ENCODE measurements around the gene SUN2. TPM values are rescaled to one million over a fixed set of nuclear protein-coding genes. Genes with fewer than 3 reads are reported as not detected.

The SUN2 gene
- total and polyA plus RNA-seq, 2 of the 13 experiments (the other 11 are each of a cell fraction or from before 2014, with no cell fraction given): 45.6 to 56.6 TPM

DNA sequence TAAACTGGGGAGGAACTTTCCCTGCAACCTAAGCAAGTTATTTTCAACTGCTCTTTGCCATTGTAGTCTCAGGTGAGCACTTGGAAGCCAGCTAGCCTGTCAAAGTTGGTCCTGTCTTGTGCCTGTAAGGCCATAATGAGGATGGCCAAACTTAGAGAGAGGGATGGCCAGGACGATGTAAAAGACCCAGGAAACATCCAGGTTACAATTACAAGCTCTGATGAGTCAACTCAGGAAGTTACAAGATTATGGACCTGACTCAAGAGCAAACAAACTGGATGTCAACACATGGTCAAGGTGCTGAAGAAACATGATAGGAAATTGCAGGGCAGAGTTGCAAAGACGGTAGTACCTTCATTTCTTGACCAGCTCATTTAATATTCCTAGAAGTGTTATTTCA, 48.5 kb downstream of the SUN2 start (continued):
- TF ChIP-seq ZNF235 (CRISPR knock-in tag; IDR thresholded peaks at IDR 0.05; ENCODE audit: borderline replicate concordance): no peak
- TF ChIP-seq MBNL3 (CRISPR knock-in tag; conservative IDR thresholded peaks at IDR 0.05): no peak
- no peak for TF ChIP-seq ZNF570 (CRISPR knock-in tag; IDR thresholded peaks at IDR 0.05; ENCODE audit: borderline replicate concordance)
- no peak for TF ChIP-seq ZBTB46 (CRISPR knock-in tag; IDR thresholded peaks at IDR 0.05; ENCODE audit: borderline replicate concordance)
- no peak for TF ChIP-seq ZNF569 (CRISPR knock-in tag; IDR thresholded peaks at IDR 0.05; ENCODE audit: borderline replicate concordance)
- TF ChIP-seq NR2F1 (CRISPR knock-in tag; IDR thresholded peaks at IDR 0.05): no peak
- TF ChIP-seq ZNF790 (CRISPR knock-in tag; IDR thresholded peaks at IDR 0.05; ENCODE audit: borderline replicate concordance): no peak
- TF ChIP-seq, protein P1, sequence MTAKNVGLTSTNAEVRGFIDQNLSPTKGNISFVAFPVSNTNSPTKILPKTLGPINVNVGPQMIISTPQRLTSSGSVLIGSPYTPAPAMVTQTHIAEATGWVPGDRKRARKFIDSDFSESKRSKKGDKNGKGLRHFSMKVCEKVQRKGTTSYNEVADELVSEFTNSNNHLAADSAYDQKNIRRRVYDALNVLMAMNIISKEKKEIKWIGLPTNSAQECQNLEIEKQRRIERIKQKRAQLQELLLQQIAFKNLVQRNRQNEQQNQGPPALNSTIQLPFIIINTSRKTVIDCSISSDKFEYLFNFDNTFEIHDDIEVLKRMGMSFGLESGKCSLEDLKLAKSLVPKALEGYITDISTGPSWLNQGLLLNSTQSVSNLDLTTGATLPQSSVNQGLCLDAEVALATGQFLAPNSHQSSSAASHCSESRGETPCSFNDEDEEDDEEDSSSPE (CRISPR knock-in tag; IDR thresholded peaks at IDR 0.05): no peak
- TF ChIP-seq SAP130 (CRISPR knock-in tag; IDR thresholded peaks at IDR 0.05; ENCODE audit: low read depth): peak; percentile 98
- no peak for TF ChIP-seq ZNF557 (CRISPR knock-in tag; IDR thresholded peaks at IDR 0.05)
- TF ChIP-seq REXO4 (CRISPR knock-in tag; IDR thresholded peaks at IDR 0.05; ENCODE audit: borderline replicate concordance): no peak
- TF ChIP-seq HNF4A (CRISPR knock-in tag; IDR thresholded peaks at IDR 0.05): peak; percentile 59
- TF ChIP-seq, protein P2, sequence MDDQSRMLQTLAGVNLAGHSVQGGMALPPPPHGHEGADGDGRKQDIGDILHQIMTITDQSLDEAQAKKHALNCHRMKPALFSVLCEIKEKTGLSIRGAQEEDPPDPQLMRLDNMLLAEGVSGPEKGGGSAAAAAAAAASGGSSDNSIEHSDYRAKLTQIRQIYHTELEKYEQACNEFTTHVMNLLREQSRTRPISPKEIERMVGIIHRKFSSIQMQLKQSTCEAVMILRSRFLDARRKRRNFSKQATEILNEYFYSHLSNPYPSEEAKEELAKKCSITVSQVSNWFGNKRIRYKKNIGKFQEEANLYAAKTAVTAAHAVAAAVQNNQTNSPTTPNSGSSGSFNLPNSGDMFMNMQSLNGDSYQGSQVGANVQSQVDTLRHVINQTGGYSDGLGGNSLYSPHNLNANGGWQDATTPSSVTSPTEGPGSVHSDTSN (CRISPR knock-in tag; IDR thresholded peaks at IDR 0.05; ENCODE audit: borderline replicate concordance): no peak
- TF ChIP-seq ZNF383 (CRISPR knock-in tag; IDR thresholded peaks at IDR 0.05; ENCODE audit: borderline replicate concordance): no peak
- TF ChIP-seq ZBTB42 (CRISPR knock-in tag; IDR thresholded peaks at IDR 0.05): no peak
- peak; percentile 59; the same call in 1 of the 2 replicates for TF ChIP-seq SMAD3 (CRISPR knock-in tag; IDR thresholded peaks at IDR 0.05)
- no peak for TF ChIP-seq ZNF350 (CRISPR knock-in tag; IDR thresholded peaks at IDR 0.05; ENCODE audit: borderline replicate concordance, low read depth)
- TF ChIP-seq MED13 (CRISPR knock-in tag; IDR thresholded peaks at IDR 0.05): no peak
- TF ChIP-seq, protein P3, sequence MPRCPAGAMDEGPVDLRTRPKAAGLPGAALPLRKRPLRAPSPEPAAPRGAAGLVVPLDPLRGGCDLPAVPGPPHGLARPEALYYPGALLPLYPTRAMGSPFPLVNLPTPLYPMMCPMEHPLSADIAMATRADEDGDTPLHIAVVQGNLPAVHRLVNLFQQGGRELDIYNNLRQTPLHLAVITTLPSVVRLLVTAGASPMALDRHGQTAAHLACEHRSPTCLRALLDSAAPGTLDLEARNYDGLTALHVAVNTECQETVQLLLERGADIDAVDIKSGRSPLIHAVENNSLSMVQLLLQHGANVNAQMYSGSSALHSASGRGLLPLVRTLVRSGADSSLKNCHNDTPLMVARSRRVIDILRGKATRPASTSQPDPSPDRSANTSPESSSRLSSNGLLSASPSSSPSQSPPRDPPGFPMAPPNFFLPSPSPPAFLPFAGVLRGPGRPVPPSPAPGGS (CRISPR knock-in tag; IDR thresholded peaks at IDR 0.05): no peak
- no peak for TF ChIP-seq HIVEP1 (CRISPR knock-in tag; IDR thresholded peaks at IDR 0.05)
- TF ChIP-seq PAXIP1 (CRISPR knock-in tag; conservative IDR thresholded peaks at IDR 0.05): peak; percentile 76

Data from HepG2 (cell line).